SK-N-SH (cell line): Measurements from ENCODE around the gene IFIT1. TPM values are rescaled to one million over a fixed set of nuclear protein-coding genes. Genes with fewer than 3 reads are reported as not detected.

ENCODE experiments used
- CTCF ChIA-PET: fragments of 300-600, 350-600 bp; formaldehyde crosslinking; extraction: SDS; loops from one replicate; lab custom pipeline; 2021; lab: Yijun Ruan, JAX
- POLR2A ChIA-PET: fragments of 350-600 bp; sonication (Branson Sonifier 250); formaldehyde crosslinking; extraction: SDS; loops from one replicate; lab custom pipeline; 2020; ENCODE audit warnings: antibody characterized with exemption, inconsistent platforms; lab: Yijun Ruan, JAX
- DNase-seq: peaks from one replicate; pipeline ENCODE4 v3.0.0; 2012
- H2AFZ ChIP-seq: fragments of 200-600 bp; sonication (generic); 2 replicates; pipeline ENCODE4 v1.8.1; 2016; ENCODE audit warnings: antibody characterized with exemption, mild to moderate bottlenecking, low read depth
- H3F3A ChIP-seq: fragments of 200-600 bp; sonication (generic); replicated peaks from 2 replicates; pipeline ENCODE3; 2016; ENCODE audit warnings: antibody characterized with exemption, mild to moderate bottlenecking; ENCODE audit not compliant: insufficient read depth
- H3K27ac ChIP-seq, 2 experiments: fragments of 200-500 bp in 1 of 2; fragments of 200-600 bp in 1 of 2; sonication (Bioruptor generic) in 1 of 2; sonication (generic), shearing (Covaris generic) in 1 of 2; 2 replicates each; pipeline versions ENCODE4 v1.5.1 to v1.6.1; 2014 to 2016; ENCODE audit warnings: low read depth in 2 of 2, inconsistent platforms in 1 of 2, low read length in 1 of 2, mild to moderate bottlenecking in 1 of 2, mixed read lengths in 1 of 2
- H3K27me3 ChIP-seq: fragments of 200-600 bp; sonication (generic), shearing (Covaris generic); 2 replicates; pipeline ENCODE4 v1.6.1; 2016; ENCODE audit warnings: mixed run types; ENCODE audit not compliant: insufficient read depth
- H3K36me3 ChIP-seq, 2 experiments: fragments of 200-500 bp in 1 of 2; fragments of 200-600 bp in 1 of 2; sonication (Bioruptor generic) in 1 of 2; sonication (generic) in 1 of 2; replicated peaks in 1 of 2; 2 replicates each; pipeline versions ENCODE3 to v1.5.1; 2014 to 2016; ENCODE audit warnings: low read length in 1 of 2, mild to moderate bottlenecking in 1 of 2; ENCODE audit not compliant: insufficient read depth in 2 of 2, control insufficient read depth in 1 of 2
- H3K4me1 ChIP-seq, 2 experiments: fragments of 200-500 bp in 1 of 2; fragments of 200-600 bp in 1 of 2; sonication (Bioruptor generic) in 1 of 2; sonication (generic), shearing (Covaris generic) in 1 of 2; 2 replicates each; pipeline versions ENCODE4 v1.5.1 to v1.6.1; 2014 to 2016; ENCODE audit warnings: low read depth in 1 of 2, low read length in 1 of 2, mixed run types in 1 of 2; ENCODE audit not compliant: insufficient read depth in 2 of 2, control insufficient read depth in 1 of 2
- H3K4me2 ChIP-seq: fragments of 200-600 bp; sonication (generic), shearing (Covaris generic); 2 replicates; pipeline ENCODE4 v1.6.1; 2017; ENCODE audit warnings: mixed run types
- H3K4me3 ChIP-seq, 2 experiments: fragments of 200-500 bp in 1 of 2; fragments of 200-600 bp in 1 of 2; sonication (Bioruptor generic) in 1 of 2; sonication (generic), shearing (Covaris generic) in 1 of 2; 2 replicates each; pipeline versions ENCODE4 v1.5.1 to v1.8.1; 2014 to 2016; ENCODE audit warnings: low read depth in 2 of 2, inconsistent platforms in 1 of 2, low read length in 1 of 2, mild to moderate bottlenecking in 1 of 2, mixed read lengths in 1 of 2, moderate library complexity in 1 of 2
- H3K79me2 ChIP-seq: fragments of 200-600 bp; sonication (generic); 2 replicates; pipeline ENCODE4 v1.8.1; 2017; ENCODE audit warnings: mild to moderate bottlenecking; ENCODE audit not compliant: insufficient read depth
- H3K9ac ChIP-seq: fragments of 200-600 bp; sonication (generic); 2 replicates; pipeline ENCODE4 v1.6.1; 2017; ENCODE audit warnings: mixed run types
- H3K9me2 ChIP-seq: fragments of 200-600 bp; sonication (generic); 2 replicates; pipeline ENCODE4 v1.6.1; 2017; ENCODE audit warnings: mixed run types
- H3K9me3 ChIP-seq: fragments of 200-600 bp; sonication (generic); 2 replicates; pipeline ENCODE4 v1.6.1; 2017; ENCODE audit warnings: mixed run types, mild to moderate bottlenecking, moderate library complexity
- H4K20me1 ChIP-seq: fragments of 200-600 bp; sonication (generic); 2 replicates; pipeline ENCODE4 v1.6.1; 2017; ENCODE audit warnings: mild to moderate bottlenecking, mixed run types; ENCODE audit not compliant: insufficient read depth
- CHD2 ChIP-seq: fragments of 150-350 bp; IDR thresholded peaks from 2 replicates; pipeline ENCODE4 v1.6.1; 2018; ENCODE audit warnings: low read length; ENCODE audit not compliant: partially characterized antibody
- EP300 ChIP-seq, 2 experiments: IDR thresholded peaks; 2 replicates each; pipeline versions ENCODE4 v1.4.0 to v1.6.1; 2012; ENCODE audit warnings: borderline replicate concordance in 1 of 2, low read depth in 1 of 2, low read length in 1 of 2
- GATA2 ChIP-seq: sonication (generic); formaldehyde crosslinking; IDR thresholded peaks from 2 replicates; pipeline ENCODE4 v1.5.0; 2020; ENCODE audit warnings: mild to moderate bottlenecking, missing genetic modification reagents
- MEF2A ChIP-seq: IDR thresholded peaks from 2 replicates; pipeline ENCODE4 v1.4.0; 2012; ENCODE audit warnings: low read depth, borderline replicate concordance
- POLR2AphosphoS5 ChIP-seq: IDR thresholded peaks from 2 replicates; pipeline ENCODE4 v1.6.1; 2012; ENCODE audit warnings: low read depth, low read length
- RFX5 ChIP-seq: IDR thresholded peaks from 2 replicates; pipeline ENCODE4 v1.6.1; 2012; ENCODE audit warnings: mild to moderate bottlenecking, improper control_type of control experiment, low read length
- RXRA ChIP-seq: IDR thresholded peaks from 2 replicates; pipeline ENCODE4 v1.4.0; 2012; ENCODE audit warnings: low read depth, mild to moderate bottlenecking, borderline replicate concordance
- SMC3 ChIP-seq: IDR thresholded peaks from 2 replicates; pipeline ENCODE4 v1.6.1; 2012; ENCODE audit warnings: low read depth, low read length, improper control_type of control experiment
- TAF1 ChIP-seq: IDR thresholded peaks from 2 replicates; pipeline ENCODE4 v1.6.1; 2012; ENCODE audit warnings: low read depth, mild to moderate bottlenecking, low read length, moderate library complexity, borderline replicate concordance
- USF2 ChIP-seq: fragments of 150-350 bp; IDR thresholded peaks from 2 replicates; pipeline ENCODE4 v1.6.1; 2017; ENCODE audit warnings: antibody characterized with exemption, low read length, low read depth, borderline replicate concordance
- YY1 ChIP-seq: IDR thresholded peaks from 2 replicates; pipeline ENCODE4 v1.4.0; 2012; ENCODE audit warnings: low read depth, mild to moderate bottlenecking
- WGBS: methylation state at CpG from one replicate; pipeline ENCODE4 v1.1.6; 2017; ENCODE audit warnings: low lambda C conversion rate; 5-methylcytosine and 5-hydroxymethylcytosine counted together
- polyA plus RNA-seq, 3 experiments: library from polyadenylated mRNA; depleted of rRNA; stranded (reverse); fragments of >200 nt; gene quantifications; 2 replicates each; pipeline ENCODE4 v1.2.3, GENCODE V29; 2012
- TF ChIP-seq, protein P1 (sequence below): IDR thresholded peaks from 2 replicates; pipeline ENCODE4 v1.6.1; 2012; ENCODE audit warnings: mild to moderate bottlenecking, low read depth, low read length, moderate library complexity

Gene IFIT1
- polyA plus RNA-seq, 1 of the 3 experiments (the other 2 are of a cell fraction) = 4.4 TPM

DNA sequence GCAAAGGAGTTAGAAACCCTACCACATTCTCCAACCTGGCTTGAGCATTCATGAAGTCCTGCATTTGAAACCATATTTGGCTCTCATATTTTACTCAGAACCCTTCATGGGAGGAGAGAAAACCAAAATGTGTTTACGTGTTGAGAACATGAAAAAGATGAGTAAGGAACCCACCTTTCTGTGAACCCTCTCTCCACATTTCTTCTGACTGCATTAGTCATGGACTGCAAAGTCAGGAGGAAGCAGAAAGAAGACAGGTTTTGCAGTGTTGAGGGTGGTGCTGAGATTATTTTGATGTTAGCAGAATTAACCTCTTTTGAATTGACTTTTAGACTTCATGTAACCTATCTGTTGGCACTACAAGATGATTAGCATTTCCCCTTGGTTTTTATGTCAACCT lies 9.7 kb upstream of the IFIT1 start:
- Histone ChIP-seq H3K4me1 (no peaks in the 10 kb centered on the region), H3K4me3 (no peak overlapping the region), H3K27me3 (no peaks in the 10 kb centered on the region), H3K79me2 (no peaks in the 10 kb centered on the region), H2AFZ (no peak overlapping the region), H4K20me1 (no peaks in the 10 kb centered on the region), H3K27ac (no peak overlapping the region), H3K9me2 (no peaks in the 10 kb centered on the region), H3K36me3 (no peaks in the 10 kb centered on the region), H3K9ac (no peak overlapping the region), H3F3A (no peaks in the 10 kb centered on the region), H3K9me3 (no peaks in the 10 kb centered on the region), H3K4me2 (no peak overlapping the region)
- no peak for TF ChIP-seq CHD2
- TF ChIP-seq POLR2AphosphoS5 = no peak
- TF ChIP-seq GATA2 (CRISPR knock-in tag) = no peak
- TF ChIP-seq YY1 = no peak
- TF ChIP-seq, protein P1, sequence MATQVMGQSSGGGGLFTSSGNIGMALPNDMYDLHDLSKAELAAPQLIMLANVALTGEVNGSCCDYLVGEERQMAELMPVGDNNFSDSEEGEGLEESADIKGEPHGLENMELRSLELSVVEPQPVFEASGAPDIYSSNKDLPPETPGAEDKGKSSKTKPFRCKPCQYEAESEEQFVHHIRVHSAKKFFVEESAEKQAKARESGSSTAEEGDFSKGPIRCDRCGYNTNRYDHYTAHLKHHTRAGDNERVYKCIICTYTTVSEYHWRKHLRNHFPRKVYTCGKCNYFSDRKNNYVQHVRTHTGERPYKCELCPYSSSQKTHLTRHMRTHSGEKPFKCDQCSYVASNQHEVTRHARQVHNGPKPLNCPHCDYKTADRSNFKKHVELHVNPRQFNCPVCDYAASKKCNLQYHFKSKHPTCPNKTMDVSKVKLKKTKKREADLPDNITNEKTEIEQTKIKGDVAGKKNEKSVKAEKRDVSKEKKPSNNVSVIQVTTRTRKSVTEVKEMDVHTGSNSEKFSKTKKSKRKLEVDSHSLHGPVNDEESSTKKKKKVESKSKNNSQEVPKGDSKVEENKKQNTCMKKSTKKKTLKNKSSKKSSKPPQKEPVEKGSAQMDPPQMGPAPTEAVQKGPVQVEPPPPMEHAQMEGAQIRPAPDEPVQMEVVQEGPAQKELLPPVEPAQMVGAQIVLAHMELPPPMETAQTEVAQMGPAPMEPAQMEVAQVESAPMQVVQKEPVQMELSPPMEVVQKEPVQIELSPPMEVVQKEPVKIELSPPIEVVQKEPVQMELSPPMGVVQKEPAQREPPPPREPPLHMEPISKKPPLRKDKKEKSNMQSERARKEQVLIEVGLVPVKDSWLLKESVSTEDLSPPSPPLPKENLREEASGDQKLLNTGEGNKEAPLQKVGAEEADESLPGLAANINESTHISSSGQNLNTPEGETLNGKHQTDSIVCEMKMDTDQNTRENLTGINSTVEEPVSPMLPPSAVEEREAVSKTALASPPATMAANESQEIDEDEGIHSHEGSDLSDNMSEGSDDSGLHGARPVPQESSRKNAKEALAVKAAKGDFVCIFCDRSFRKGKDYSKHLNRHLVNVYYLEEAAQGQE = no peak
- TF ChIP-seq MEF2A = no peak
- TF ChIP-seq EP300 (IDR thresholded peaks at IDR 0.05; ENCODE audit: borderline replicate concordance in 1 of 2, low read depth in 1 of 2, low read length in 1 of 2) = no peak
- TF ChIP-seq RFX5 = no peak
- no peak for TF ChIP-seq USF2
- POLR2A ChIA-PET = no interaction called here
- CTCF ChIA-PET = interaction anchor here (2.2 kb wide), 1 partner anchor 165 kb away, joined by 6 read pairs; no protein-coding TSS in a partner anchor
- 64% methylated on average over 1 of the region's 1 CpG for WGBS
- DNase-seq = no peak

DNA sequence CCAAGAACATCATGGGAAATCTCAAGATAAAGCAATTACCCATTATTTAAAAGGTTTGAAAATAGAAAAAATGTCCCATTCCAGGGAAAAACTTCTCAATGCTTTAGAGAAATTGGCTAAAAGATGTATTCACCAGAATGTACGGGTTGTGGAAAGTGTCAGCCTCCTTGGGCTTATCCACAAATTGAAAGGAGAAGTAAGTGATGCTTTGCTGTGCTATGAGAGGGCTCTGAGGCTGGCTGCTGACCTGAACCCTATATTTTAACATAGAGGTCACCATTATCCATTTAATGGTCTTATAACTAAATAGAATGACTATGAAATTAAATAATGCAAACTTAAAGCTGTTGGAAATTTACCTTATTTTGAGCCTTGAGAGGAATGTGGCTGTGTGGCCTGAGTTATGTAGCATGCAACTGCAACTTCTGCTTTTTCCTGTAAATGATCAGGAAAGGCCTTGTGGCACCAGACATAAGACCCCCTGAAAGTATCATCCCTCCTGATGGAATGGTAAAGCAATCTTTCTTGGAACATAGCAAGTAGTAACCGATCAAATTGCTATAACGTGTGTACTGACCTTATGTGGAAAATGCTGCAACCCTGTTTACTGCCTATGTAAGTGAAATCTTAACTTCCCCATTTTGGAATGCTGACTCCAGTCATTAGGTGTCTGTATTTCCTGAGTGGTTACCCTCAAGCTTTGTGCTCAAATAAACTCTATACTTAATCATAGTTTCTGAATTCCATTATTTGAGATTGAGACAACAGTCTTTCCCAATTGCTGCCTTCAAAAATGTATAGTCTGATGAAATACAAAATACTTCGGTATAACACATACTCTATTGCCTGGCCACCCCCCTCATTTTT lies 7.7 kb upstream of the IFIT1 start:
- TF ChIP-seq SMC3 (no peak), TAF1 (no peak), RXRA (no peak)
- 93% methylated on average over 4 of the region's 4 CpGs for WGBS
- H3K79me2 ChIP-seq = no peaks in the 10 kb centered on the region
- ChIA-PET POLR2A (no interaction called here), CTCF (interaction anchor here (2.2 kb wide), 1 partner anchor 167 kb away, joined by 6 read pairs; no protein-coding TSS in a partner anchor)
- H3F3A ChIP-seq = peaks cover 11% of the 10 kb centered on the region
- H3K36me3 ChIP-seq = no peaks in the 10 kb centered on the region
- no peak overlapping the region for H3K4me3 ChIP-seq
- no peak overlapping the region for H3K4me2 ChIP-seq
- H3K9me2 ChIP-seq = no peaks in the 10 kb centered on the region
- no peaks in the 10 kb centered on the region for H3K4me1 ChIP-seq
- no peak overlapping the region for H2AFZ ChIP-seq
- no peaks in the 10 kb centered on the region for H3K9me3 ChIP-seq
- no peaks in the 10 kb centered on the region for H4K20me1 ChIP-seq
- H3K27me3 ChIP-seq = no peaks in the 10 kb centered on the region
- H3K9ac ChIP-seq = no peak overlapping the region
- DNase-seq = no peak
- no peak overlapping the region for H3K27ac ChIP-seq
